ENCODE results near the gene SMYD3.

SMYD3 gene

DNA sequence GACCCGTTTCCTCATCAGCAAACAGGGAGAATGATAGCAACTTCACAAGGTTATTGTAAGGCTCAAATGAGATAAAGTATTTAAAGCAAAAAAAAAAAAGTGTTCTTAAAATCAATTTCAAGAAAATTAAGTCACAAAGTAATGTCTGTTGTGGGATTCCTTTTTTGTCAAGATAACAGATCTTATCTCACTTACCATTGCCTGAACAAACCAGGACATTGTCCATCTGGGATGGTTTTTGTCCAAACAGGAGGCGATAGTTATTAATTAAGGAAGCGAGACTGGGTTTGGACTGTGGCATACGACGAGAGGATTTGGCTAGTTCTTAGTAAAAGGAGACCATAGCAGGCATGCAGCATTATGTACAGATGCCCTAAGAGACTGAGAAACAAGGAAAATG lies 458.4 kb downstream of the SMYD3 start:
- no peaks in the 10 kb centered on the region for H3K36me3 ChIP-seq (ENCODE audit: insufficient read depth, insufficient read length, low read length)
- no peaks in the 10 kb centered on the region for H3K4me1 ChIP-seq (ENCODE audit: insufficient read depth, insufficient read length)
- H3K27me3 ChIP-seq (ENCODE audit: insufficient read depth, insufficient read length) = no peaks in the 10 kb centered on the region
- no peak overlapping the region for H3K4me3 ChIP-seq (ENCODE audit: insufficient read length, low read depth)
- no peak for DNase-seq (ENCODE audit: low read depth, low spot score)
- H3K9ac ChIP-seq (ENCODE audit: insufficient read length, low read depth) = no peak overlapping the region
- no peaks in the 10 kb centered on the region for H3K9me3 ChIP-seq (ENCODE audit: insufficient read depth, low read length)
- no peak for TF ChIP-seq SUZ12 (IDR thresholded peaks at IDR 0.05; ENCODE audit: extremely low read depth, insufficient read depth, insufficient read length)
- TF ChIP-seq ZNF274 (IDR thresholded peaks at IDR 0.05; ENCODE audit: low read depth, low read length) = no peak
- no peak for TF ChIP-seq YY1 (IDR thresholded peaks at IDR 0.05; ENCODE audit: insufficient read depth, insufficient read length)

GRCh38 chr1:246043556-246043955 lies 463.5 kb downstream of the SMYD3 start:
- no peak overlapping the region for H3K9ac ChIP-seq (ENCODE audit: insufficient read length, low read depth)
- no peak for DNase-seq (ENCODE audit: low read depth, low spot score)
- no peak for TF ChIP-seq ZNF274 (IDR thresholded peaks at IDR 0.05; ENCODE audit: low read depth, low read length)
- no peak for TF ChIP-seq SUZ12 (IDR thresholded peaks at IDR 0.05; ENCODE audit: extremely low read depth, insufficient read depth, insufficient read length)
- no peak for TF ChIP-seq YY1 (IDR thresholded peaks at IDR 0.05; ENCODE audit: insufficient read depth, insufficient read length)

GRCh38 chr1:246041360-246041759 lies 465.7 kb downstream of the SMYD3 start:
- no peak overlapping the region for H3K4me3 ChIP-seq (ENCODE audit: insufficient read length, low read depth)
- no peaks in the 10 kb centered on the region for H3K27me3 ChIP-seq (ENCODE audit: insufficient read depth, insufficient read length)
- DNase-seq (ENCODE audit: low read depth, low spot score) = no peak
- TF ChIP-seq ZNF274 (IDR thresholded peaks at IDR 0.05; ENCODE audit: low read depth, low read length) (no peak), YY1 (IDR thresholded peaks at IDR 0.05; ENCODE audit: insufficient read depth, insufficient read length) (no peak), SUZ12 (IDR thresholded peaks at IDR 0.05; ENCODE audit: extremely low read depth, insufficient read depth, insufficient read length) (no peak)
- H3K9ac ChIP-seq (ENCODE audit: insufficient read length, low read depth) = no peak overlapping the region
- no peaks in the 10 kb centered on the region for H3K4me1 ChIP-seq (ENCODE audit: insufficient read depth, insufficient read length)
- H3K36me3 ChIP-seq (ENCODE audit: insufficient read depth, insufficient read length, low read length) = no peaks in the 10 kb centered on the region
- peaks cover 11% of the 10 kb centered on the region; the same call in 1 of the 2 replicates for H3K9me3 ChIP-seq (ENCODE audit: insufficient read depth, low read length)

More at GRCh38 chr1:246043556-246043955, 463.5 kb downstream of the SMYD3 start:
- Histone ChIP-seq H3K4me3 (ENCODE audit: insufficient read length, low read depth) (no peak overlapping the region), H3K4me1 (ENCODE audit: insufficient read depth, insufficient read length) (no peaks in the 10 kb centered on the region), H3K27me3 (ENCODE audit: insufficient read depth, insufficient read length) (no peaks in the 10 kb centered on the region), H3K36me3 (ENCODE audit: insufficient read depth, insufficient read length, low read length) (no peaks in the 10 kb centered on the region), H3K9me3 (ENCODE audit: insufficient read depth, low read length) (peaks cover 11% of the 10 kb centered on the region; the same call in 1 of the 2 replicates)

- Histone ChIP-seq H3K9me3 (ENCODE audit: insufficient read depth, low read length) (peaks cover 11% of the 10 kb centered on the region; the same call in 1 of the 2 replicates), H3K27me3 (ENCODE audit: insufficient read depth, insufficient read length) (no peaks in the 10 kb centered on the region), H3K9ac (ENCODE audit: insufficient read length, low read depth) (no peak overlapping the region), H3K36me3 (ENCODE audit: insufficient read depth, insufficient read length, low read length) (no peaks in the 10 kb centered on the region), H3K4me3 (ENCODE audit: insufficient read length, low read depth) (no peak overlapping the region), H3K4me1 (ENCODE audit: insufficient read depth, insufficient read length) (no peaks in the 10 kb centered on the region)
- no peak for TF ChIP-seq SUZ12 (IDR thresholded peaks at IDR 0.05; ENCODE audit: extremely low read depth, insufficient read depth, insufficient read length)
- TF ChIP-seq ZNF274 (IDR thresholded peaks at IDR 0.05; ENCODE audit: low read depth, low read length) = no peak
- TF ChIP-seq YY1 (IDR thresholded peaks at IDR 0.05; ENCODE audit: insufficient read depth, insufficient read length) = no peak
- no peak for DNase-seq (ENCODE audit: low read depth, low spot score)
Measured at GRCh38 chr1:246040200-246040890, 466.7 kb downstream of the SMYD3 start.

DNA sequence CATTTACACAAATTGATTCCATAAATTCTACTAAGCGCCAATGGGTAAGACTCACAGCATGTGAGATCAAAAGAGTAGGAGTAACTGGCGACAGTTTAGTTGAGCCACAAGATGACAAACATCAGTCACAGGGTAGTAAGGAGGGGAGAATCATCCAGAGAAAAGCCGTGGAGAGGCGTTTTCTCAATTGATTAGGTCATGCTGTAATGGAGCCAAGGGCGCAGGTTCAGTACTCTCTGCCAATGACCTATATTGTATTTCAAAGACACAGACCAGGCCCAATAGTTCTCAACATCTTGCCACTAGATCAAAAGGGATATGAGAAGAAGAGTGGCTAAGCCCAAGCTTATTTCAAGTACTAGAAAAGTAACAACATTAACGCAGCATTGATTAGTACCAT lies 467.5 kb downstream of the SMYD3 start:
- no peaks in the 10 kb centered on the region for H3K27me3 ChIP-seq (ENCODE audit: insufficient read depth, insufficient read length)
- peaks cover 11% of the 10 kb centered on the region; the same call in 1 of the 2 replicates for H3K9me3 ChIP-seq (ENCODE audit: insufficient read depth, low read length)
- no peaks in the 10 kb centered on the region for H3K4me1 ChIP-seq (ENCODE audit: insufficient read depth, insufficient read length)
- no peak for TF ChIP-seq YY1 (IDR thresholded peaks at IDR 0.05; ENCODE audit: insufficient read depth, insufficient read length)
- TF ChIP-seq ZNF274 (IDR thresholded peaks at IDR 0.05; ENCODE audit: low read depth, low read length) = no peak
- no peak for TF ChIP-seq SUZ12 (IDR thresholded peaks at IDR 0.05; ENCODE audit: extremely low read depth, insufficient read depth, insufficient read length)
- no peak overlapping the region for H3K4me3 ChIP-seq (ENCODE audit: insufficient read length, low read depth)
- DNase-seq (ENCODE audit: low read depth, low spot score) = no peak
- no peak overlapping the region for H3K9ac ChIP-seq (ENCODE audit: insufficient read length, low read depth)
- no peaks in the 10 kb centered on the region for H3K36me3 ChIP-seq (ENCODE audit: insufficient read depth, insufficient read length, low read length)

DNA sequence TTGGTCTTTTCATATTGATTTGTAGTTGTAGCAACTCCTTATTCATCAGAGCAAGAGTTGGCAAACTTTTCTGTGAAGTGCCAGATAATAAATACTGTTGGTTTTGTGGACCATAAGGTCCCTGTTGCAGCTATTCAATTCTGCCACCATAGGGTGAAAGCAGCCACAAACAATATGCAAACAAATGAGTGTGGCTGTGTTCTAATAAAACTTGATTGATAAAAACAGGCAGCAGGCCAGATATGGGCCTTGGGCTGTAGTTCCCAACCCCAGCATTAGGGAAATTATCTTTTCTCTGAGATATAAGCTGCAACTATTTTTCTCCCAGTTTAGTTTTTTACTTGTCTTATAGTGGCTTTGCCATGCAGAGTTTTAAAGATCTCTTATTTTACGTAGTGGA lies 469.2 kb downstream of the SMYD3 start:
- H3K9me3 ChIP-seq (ENCODE audit: insufficient read depth, low read length) = peaks cover 11% of the 10 kb centered on the region; the same call in 1 of the 2 replicates
- DNase-seq (ENCODE audit: low read depth, low spot score) = no peak
- H3K4me3 ChIP-seq (ENCODE audit: insufficient read length, low read depth) = no peak overlapping the region
- TF ChIP-seq YY1 (IDR thresholded peaks at IDR 0.05; ENCODE audit: insufficient read depth, insufficient read length) = no peak
- no peak for TF ChIP-seq SUZ12 (IDR thresholded peaks at IDR 0.05; ENCODE audit: extremely low read depth, insufficient read depth, insufficient read length)
- TF ChIP-seq ZNF274 (IDR thresholded peaks at IDR 0.05; ENCODE audit: low read depth, low read length) = no peak
- no peaks in the 10 kb centered on the region for H3K36me3 ChIP-seq (ENCODE audit: insufficient read depth, insufficient read length, low read length)
- H3K27me3 ChIP-seq (ENCODE audit: insufficient read depth, insufficient read length) = no peaks in the 10 kb centered on the region
- H3K4me1 ChIP-seq (ENCODE audit: insufficient read depth, insufficient read length) = no peaks in the 10 kb centered on the region
- no peak overlapping the region for H3K9ac ChIP-seq (ENCODE audit: insufficient read length, low read depth)

GRCh38 chr1:246036175-246036574 lies 470.9 kb downstream of the SMYD3 start:
- H3K9ac ChIP-seq (ENCODE audit: insufficient read length, low read depth) = no peak overlapping the region
- peaks cover 11% of the 10 kb centered on the region; the same call in 1 of the 2 replicates for H3K9me3 ChIP-seq (ENCODE audit: insufficient read depth, low read length)
- no peak for TF ChIP-seq YY1 (IDR thresholded peaks at IDR 0.05; ENCODE audit: insufficient read depth, insufficient read length)
- no peak for TF ChIP-seq ZNF274 (IDR thresholded peaks at IDR 0.05; ENCODE audit: low read depth, low read length)
- no peaks in the 10 kb centered on the region for H3K4me1 ChIP-seq (ENCODE audit: insufficient read depth, insufficient read length)
- DNase-seq (ENCODE audit: low read depth, low spot score) = no peak
- no peaks in the 10 kb centered on the region for H3K36me3 ChIP-seq (ENCODE audit: insufficient read depth, insufficient read length, low read length)
- H3K27me3 ChIP-seq (ENCODE audit: insufficient read depth, insufficient read length) = no peaks in the 10 kb centered on the region
- no peak overlapping the region for H3K4me3 ChIP-seq (ENCODE audit: insufficient read length, low read depth)
